MM.1S (cell line): ENCODE results near the gene SOST.

Experiments used
- CTCF ChIP-seq: fragments of 300-600 bp; sonication (generic); IDR thresholded peaks from 2 replicates; pipeline ENCODE4 v1.5.1; 2016; ENCODE audit warnings: antibody characterized with exemption, low read length, mixed read lengths
- EZH2 ChIP-seq: fragments of 300-600 bp; sonication (generic); optimal IDR thresholded peaks from 2 replicates; pipeline ENCODE3; 2017; ENCODE audit warnings: low read depth, mild to moderate bottlenecking, antibody characterized with exemption, low read length, mixed read lengths

GRCh38 chr17:43787728-43788127, 29.1 kb upstream of the SOST start:
- TF ChIP-seq CTCF (no peak), EZH2 (no peak)
